Gastrocnemius medialis (tissue), 4 donors: Measurements from ENCODE around the gene KLHL6.

Source experiments
- POLR2A ChIP-seq, 2 donors: fragments of 450-650 bp; IDR thresholded peaks; one replicate each; pipeline ENCODE4 v1.6.1; 2017; ENCODE audit warnings: antibody characterized with exemption in 2 of 2, mild to moderate bottlenecking in 2 of 2, moderate library complexity in 2 of 2
- TF ChIP-seq, protein P1 (sequence below), 5 experiments: fragments of 450-650 bp in 3 of 5; fragments of 200-600 bp in 2 of 5; sonication (generic) in 2 of 5; IDR thresholded peaks in 4 of 5; conservative IDR thresholded peaks in 1 of 5; 1 replicate in 4 of 5; 2 replicates in 1 of 5; pipeline ENCODE4 v1.5.1; 2016 to 2019; ENCODE audit warnings: antibody characterized with exemption in 5 of 5, mild to moderate bottlenecking in 3 of 5, moderate library complexity in 3 of 5

DNA sequence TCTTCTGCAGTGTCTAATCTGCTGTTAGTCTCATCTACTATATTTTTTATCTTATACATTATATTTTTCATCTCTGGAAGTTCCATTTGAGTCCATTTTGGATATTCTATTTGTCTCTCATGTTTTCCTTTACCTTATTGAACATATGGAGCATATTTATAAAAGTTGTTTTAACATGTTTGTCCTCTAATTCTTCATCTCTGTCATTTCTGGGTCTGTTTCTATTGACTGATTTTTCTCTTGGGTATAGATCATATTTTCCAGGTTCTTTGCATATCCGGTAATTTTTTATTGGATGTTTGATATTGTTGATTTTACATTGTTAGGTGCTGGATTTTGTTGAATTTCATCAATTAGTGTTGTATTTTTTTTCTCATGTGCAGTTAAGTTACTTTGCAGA, 42.5 kb upstream of the KLHL6 start:
- TF ChIP-seq, protein P1, sequence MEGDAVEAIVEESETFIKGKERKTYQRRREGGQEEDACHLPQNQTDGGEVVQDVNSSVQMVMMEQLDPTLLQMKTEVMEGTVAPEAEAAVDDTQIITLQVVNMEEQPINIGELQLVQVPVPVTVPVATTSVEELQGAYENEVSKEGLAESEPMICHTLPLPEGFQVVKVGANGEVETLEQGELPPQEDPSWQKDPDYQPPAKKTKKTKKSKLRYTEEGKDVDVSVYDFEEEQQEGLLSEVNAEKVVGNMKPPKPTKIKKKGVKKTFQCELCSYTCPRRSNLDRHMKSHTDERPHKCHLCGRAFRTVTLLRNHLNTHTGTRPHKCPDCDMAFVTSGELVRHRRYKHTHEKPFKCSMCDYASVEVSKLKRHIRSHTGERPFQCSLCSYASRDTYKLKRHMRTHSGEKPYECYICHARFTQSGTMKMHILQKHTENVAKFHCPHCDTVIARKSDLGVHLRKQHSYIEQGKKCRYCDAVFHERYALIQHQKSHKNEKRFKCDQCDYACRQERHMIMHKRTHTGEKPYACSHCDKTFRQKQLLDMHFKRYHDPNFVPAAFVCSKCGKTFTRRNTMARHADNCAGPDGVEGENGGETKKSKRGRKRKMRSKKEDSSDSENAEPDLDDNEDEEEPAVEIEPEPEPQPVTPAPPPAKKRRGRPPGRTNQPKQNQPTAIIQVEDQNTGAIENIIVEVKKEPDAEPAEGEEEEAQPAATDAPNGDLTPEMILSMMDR (IDR thresholded peaks at IDR 0.05 in 4 of 5, conservative IDR thresholded peaks at IDR 0.05 in 1 of 5), result no peak
- no peak for TF ChIP-seq POLR2A (IDR thresholded peaks at IDR 0.05)
